HG02938 (cell line): Measurements from ENCODE around the gene ASB2.

Experiments
- ATAC-seq: cut with Tn5 transposase; IDR thresholded peaks from one replicate; pipeline ENCODE4 v1.9.1; 2021; ENCODE audit warnings: mild to moderate bottlenecking, moderate library complexity; ENCODE audit not compliant: unreplicated experiment

Gene ASB2

DNA sequence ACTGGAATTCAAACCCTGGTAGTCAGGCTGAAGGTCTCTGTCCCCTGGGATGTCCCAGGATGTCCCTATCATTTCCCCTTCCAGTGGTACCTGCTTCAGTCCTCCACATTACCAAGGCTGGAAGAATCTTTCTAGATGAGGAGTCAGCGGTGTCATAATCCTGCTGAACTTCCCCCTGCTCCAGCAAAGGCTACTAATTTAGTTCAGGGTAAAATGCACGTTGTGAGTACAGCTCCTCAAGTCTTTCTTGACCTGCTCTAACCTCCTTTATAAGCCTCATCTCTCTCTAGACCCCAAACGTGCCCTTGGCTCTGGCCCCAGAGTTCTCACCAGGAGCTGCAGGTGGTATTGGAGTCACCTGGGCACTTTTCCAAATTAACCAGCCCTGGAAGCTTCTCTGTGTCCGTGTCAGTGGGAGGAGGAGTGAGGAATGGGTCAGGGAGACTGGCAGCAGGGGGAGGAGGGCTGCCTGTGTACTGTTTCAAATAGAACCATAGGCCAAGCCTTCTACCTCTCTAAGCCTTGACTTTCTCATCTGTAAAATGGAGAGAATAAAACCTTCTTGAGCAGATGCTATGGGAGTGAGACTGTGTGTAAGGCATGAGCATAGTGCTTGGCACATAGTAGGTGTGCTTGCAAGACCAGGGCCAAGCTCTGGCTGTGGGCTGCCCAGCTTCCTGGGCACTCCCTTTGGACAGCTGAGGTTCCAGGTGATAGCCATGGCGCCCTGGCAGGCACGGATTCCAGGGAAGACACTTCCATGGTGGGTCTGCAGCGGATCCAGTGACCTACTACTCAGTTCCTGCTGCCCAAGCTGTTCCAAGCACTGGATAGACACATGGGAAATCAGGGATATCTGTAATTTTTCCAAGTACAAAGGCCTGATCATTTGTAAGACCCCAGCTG lies 24.5 kb downstream of the ASB2 start:
- ATAC-seq, result no peak

DNA sequence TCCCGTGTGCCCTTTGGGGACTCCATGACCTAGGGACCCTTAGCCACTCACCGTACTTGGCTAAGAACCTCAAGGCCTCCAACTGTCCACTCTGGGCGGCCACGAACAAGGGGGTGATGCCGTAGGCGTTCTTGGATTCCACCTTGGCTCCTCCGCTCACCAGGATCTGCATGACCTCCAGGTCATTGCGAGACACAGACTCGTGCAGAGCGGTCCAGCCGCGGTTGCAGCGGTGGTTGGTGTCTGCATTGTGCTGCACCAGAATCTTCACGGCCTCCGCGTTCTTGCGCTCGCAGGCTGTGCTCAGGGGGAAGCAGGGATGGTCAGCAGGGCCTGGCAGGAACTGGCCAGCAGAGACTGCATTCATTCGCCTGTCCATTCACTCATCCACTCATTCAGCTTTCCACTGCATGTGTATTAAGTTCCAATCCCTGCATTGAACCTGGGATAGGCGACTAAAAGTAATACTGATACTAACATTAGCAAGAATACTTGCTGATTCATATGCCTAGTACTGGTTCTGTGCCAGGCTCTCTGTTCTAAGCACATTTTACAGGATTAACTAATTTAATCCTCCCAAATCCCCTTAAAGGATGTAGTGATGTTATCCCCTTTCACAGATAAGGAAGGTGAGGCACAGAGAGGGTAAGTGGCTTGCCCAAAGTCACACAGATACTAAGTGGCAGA lies 25.3 kb downstream of the ASB2 start:
- no peak for ATAC-seq

DNA sequence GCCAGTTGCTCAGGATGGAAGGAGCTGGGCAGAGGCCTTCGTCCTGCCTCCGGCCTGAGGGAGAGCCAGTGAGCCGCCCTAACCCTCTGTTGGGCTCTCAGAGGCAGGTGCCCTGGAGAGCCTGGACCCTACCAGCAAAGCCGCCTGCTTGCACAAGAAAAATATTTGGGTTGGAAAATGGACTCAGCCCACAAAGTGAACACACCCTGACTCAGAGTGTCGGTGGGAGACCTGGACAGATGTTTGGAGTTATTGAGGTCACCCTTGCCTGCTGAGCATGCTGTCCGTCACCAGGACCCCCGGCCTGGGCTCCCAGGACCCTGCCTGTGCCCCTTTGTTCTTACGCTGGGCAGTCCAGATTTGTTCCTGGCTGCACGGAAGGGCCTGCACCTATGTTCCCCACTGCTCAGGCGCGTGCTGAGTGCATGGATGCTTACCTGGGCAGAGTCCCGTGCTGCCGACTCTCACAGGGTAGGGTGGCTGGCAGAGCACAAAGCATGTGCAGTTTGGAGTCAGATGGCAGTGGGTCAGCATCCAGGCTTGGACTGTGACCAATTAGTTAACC lies 26.8 kb downstream of the ASB2 start:
- no peak for ATAC-seq

GRCh38 chr14:93947282-93947681 lies 29.1 kb downstream of the ASB2 start:
- ATAC-seq, result no peak

GRCh38 chr14:93946541-93947090 lies 29.8 kb downstream of the ASB2 start:
- ATAC-seq, result no peak

- no peak for ATAC-seq
These were observed 30.3 kb downstream of the ASB2 start for GRCh38 chr14:93946104-93946503.

DNA sequence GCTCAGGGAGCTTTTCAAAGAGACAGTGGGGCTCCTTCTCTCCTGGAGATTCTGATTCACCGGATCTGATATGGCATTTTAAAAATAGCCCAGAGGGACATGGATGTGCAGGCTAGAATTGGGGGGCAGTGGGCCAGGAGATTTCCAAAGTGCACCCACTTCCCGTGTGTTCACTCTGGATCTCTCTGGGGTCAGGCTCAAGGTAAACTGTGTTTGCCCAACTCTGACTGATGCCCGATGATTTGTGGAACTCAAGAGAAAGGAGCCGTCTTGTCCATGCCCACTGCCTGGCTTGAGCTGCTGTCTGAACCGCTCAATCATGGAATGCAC lies 31.3 kb downstream of the ASB2 start:
- no peak for ATAC-seq

GRCh38 chr14:93944348-93945069 lies 31.9 kb downstream of the ASB2 start:
- no peak for ATAC-seq

DNA sequence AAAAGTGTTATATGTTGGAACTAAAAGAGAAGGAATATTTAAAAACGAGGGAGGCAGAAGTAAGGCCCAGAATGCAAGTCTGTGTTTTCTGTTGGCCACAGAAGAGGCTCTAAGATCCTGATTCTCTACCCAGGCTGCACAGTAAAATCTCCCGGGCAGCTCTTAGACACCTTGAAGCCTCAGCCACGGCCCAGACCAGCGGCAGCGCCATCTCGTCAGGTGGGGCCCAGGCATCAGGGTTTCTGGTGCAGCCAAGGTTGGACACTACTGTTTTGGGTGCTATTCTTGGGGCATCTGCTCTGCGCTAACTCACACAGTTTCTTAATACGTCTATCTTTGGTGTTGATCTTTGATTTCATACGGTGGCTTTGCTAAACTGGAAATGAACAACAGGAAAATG lies 32.4 kb downstream of the ASB2 start:
- no peak for ATAC-seq

DNA sequence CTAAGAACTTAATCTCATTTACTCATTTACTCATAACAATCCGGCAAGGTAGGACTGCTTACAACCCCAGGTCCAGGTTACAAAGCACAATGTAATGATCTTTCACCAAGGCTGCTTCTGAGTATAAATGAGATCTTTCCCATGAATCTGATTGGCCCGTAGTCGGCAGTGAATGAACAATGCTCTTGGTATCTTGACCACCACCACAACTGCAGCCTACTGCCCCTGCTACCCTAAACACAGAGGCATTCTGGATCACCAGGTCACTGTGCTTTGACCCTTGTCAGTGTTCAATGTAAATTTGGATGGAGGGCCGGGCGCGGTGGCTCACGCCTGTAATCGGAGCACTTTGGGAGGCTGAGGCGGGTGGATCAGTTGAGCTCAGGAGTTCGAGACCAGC lies 33.3 kb downstream of the ASB2 start:
- no peak for ATAC-seq

- ATAC-seq, result no peak
These were observed 35.0 kb downstream of the ASB2 start for GRCh38 chr14:93941293-93941910.

GRCh38 chr14:93940437-93940836 lies 35.9 kb downstream of the ASB2 start:
- ATAC-seq, result no peak

DNA sequence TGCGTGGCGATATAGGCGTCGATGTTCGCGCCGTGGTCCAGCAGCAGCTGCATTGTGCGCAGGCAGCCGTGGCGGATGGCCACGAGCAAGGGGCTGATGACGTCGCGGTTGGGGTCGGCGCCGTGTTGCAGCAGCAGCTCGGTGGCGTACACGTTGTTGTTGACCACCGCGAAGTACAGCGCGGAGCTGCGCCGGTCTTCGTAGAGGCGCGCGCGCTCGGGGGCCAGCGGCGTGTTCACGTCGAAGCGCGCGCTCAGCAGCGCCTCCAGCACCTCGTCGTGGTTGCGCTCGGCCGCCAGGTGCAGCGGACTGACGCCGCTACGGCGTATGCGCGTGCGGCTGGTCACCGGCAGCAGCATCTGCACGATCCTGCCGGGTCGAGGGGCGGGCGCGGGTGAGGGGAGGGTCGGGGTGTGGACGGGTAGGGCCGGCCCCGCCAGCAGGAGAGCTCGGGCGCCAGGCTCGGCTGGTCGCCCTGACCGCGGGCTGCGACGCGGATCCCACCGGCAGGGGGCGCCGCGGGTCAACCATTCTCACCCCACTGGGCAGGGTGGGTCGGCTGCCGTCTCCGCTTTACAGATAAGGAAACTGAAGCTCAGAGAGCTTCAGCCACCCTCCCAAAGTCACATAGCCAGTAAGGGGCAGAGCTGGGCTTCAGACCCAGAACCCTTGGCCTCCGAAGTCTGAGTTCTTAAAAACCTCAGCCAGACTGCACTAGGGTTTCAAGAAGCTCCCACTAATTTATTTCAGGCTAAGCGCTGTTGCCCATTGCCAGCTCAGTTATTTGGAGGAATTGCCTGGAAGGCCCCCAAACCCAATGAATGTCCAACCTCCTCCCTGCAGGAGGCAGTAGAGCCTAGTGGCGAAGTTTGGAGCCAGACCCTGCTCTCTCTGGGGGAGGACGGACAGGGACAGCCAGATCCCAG lies 36.8 kb downstream of the ASB2 start:
- peak; percentile 87 for ATAC-seq

GRCh38 chr14:93938751-93939303 lies 37.5 kb downstream of the ASB2 start:
- no peak for ATAC-seq

- ATAC-seq, result no peak
These were observed 38.9 kb downstream of the ASB2 start for GRCh38 chr14:93937519-93937918.

DNA sequence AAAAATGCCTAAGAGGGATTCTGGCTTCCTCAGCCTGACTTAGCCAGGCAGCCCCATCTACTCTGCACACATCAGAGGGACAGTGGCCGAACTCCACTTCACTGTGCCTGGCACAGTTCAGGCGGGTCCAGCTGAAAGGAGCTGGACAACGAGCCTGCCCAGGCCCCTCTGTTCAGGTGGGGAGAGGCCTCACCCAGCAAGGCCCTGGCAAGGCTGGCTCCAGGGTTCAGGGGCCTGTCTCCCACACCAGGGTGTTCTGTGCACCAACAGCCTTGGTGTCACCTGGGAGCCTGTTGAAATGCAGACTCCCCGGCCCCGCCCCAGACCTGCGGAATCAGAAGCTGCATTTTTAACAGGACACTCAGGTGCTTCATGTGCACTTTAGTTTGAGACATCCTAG lies 39.4 kb downstream of the ASB2 start:
- no peak for ATAC-seq

GRCh38 chr14:93936245-93936644 lies 40.1 kb downstream of the ASB2 start:
- no peak for ATAC-seq

DNA sequence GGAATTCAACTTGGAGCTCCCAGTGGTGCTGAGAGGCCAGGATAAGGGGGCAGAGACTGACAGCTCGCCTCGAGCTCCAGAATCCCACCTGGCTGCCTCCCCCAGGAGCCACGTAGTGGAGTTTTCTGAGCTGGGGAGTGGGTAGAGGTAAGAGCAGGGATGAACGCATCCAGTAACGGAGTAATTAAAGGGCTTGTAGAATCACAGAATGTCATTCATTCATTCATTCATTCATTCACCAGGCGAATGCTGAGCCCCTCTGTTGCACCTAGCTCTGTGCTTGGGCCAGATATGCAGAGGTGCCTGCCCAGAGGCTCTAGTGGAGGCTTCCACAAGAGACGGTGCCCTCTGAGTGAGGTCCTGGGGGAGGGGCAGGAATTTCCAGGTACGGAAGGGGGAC lies 41.2 kb downstream of the ASB2 start:
- ATAC-seq, result no peak

DNA sequence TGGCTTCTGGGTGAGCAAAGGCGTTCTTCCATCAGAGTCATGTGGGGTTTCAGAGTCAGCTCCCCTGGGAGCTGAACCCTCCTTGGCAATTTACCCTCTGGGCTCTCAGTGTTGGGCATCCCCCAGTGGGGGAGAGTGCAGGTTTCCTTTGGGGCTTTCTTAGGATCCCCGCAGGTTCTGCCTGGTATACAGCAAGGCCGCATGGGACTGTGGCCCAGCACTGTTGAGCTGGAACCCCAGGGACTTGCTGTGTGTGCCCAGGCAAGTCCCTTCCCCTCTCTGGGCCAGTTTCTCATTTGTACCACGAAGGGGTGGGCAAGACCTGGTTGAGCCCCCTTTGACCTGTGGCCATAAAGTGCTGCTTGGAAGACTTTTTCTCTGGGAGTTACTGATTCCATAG lies 43.7 kb downstream of the ASB2 start:
- no peak for ATAC-seq

DNA sequence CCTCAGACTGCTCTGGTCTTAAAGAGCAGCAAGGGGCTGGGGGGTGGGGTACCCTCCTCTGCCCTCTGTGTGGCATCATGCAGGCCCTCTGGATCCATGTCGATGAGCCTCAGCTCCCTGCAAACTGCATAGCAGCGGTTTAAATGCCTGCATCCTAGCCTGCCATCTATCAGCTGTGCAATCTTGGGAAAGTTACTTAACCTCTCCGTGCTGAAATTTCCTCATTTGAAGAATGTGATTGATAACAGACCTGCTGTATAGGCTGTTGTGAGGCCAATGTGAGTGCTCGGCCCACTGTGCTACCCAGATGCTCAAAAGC lies 45.4 kb downstream of the ASB2 start:
- no peak for ATAC-seq
